Kidney (tissue), 14 donors: ENCODE measurements around the gene LARP1. TPM values are rescaled to one million over a fixed set of nuclear protein-coding genes. Genes with fewer than 3 reads are reported as not detected.

Source experiments
- DNase-seq, 5 donors: peaks; one replicate each; pipeline ENCODE4 v3.0.0-alpha.2; 2013 to 2020
- FAIRE-seq: peaks from 2 replicates; lab custom pipeline; 2012; peaks lifted over from hg19 to GRCh38; lab: Jason Lieb, UNC
- H3K27ac ChIP-seq, 2 donors: one replicate each; pipeline ENCODE4 v1.7.0; 2013; ENCODE audit warnings: low read depth in 2 of 2, low read length in 2 of 2, inconsistent platforms in 1 of 2
- H3K27me3 ChIP-seq: one replicate; pipeline ENCODE4 v1.7.1; 2013; ENCODE audit warnings: low read length, inconsistent platforms; ENCODE audit not compliant: control insufficient read depth, insufficient read depth
- H3K36me3 ChIP-seq, 3 donors: one replicate each; pipeline versions ENCODE4 v1.7.0 to v1.7.1; 2013; ENCODE audit warnings: low read length in 3 of 3, control low read depth in 1 of 3, inconsistent platforms in 1 of 3; ENCODE audit not compliant: insufficient read depth in 3 of 3, control insufficient read depth in 2 of 3
- H3K4me1 ChIP-seq, 3 donors: one replicate each; pipeline versions ENCODE4 v1.7.0 to v1.7.1; 2013; ENCODE audit warnings: low read length in 3 of 3, inconsistent platforms in 1 of 3, low read depth in 1 of 3; ENCODE audit not compliant: control insufficient read depth in 2 of 3, insufficient read depth in 2 of 3
- H3K4me3 ChIP-seq, 3 donors: one replicate each; pipeline versions ENCODE4 v1.7.0 to v1.8.1; 2013; ENCODE audit warnings: low read length in 3 of 3, control low read depth in 1 of 3, inconsistent platforms in 1 of 3
- H3K9ac ChIP-seq, 3 donors: one replicate each; pipeline versions ENCODE4 v1.7.0 to v1.7.1; 2013; ENCODE audit warnings: low read length in 3 of 3, control low read depth in 1 of 3, inconsistent platforms in 1 of 3
- H3K9me3 ChIP-seq, 3 donors: one replicate each; pipeline versions ENCODE4 v1.7.0 to v1.7.1; 2013; ENCODE audit warnings: low read length in 3 of 3, control low read depth in 1 of 3, inconsistent platforms in 1 of 3; ENCODE audit not compliant: control insufficient read depth in 2 of 3, insufficient read depth in 1 of 3
- intact Hi-C: fragments of 100-400 bp; cut with DNase I; formaldehyde crosslinking; loops from one replicate; pipeline ENCODE4 v1.11.1; 2022
- polyA plus RNA-seq: library from polyadenylated mRNA; stranded (reverse); fragments of 350-450 nt; fragmentation: Illumina TruSeq; extraction: RNeasy Lipid Tissue Mini Kit (QIAGEN cat#74804); gene quantifications from one replicate; pipeline ENCODE4 v1.2.3, GENCODE V29; 2014; ENCODE audit warnings: low read depth, low replicate concordance; ENCODE audit not compliant: insufficient read depth
- total RNA-seq: library from RNA; stranded (reverse); fragmentation: NEBNext Ultra II Directional; extraction: Animal tissue kit (Norgen Biotek cat#: 25700); gene quantifications from one replicate; pipeline ENCODE4 v1.2.1, GENCODE V29; 2021
- TF ChIP-seq, protein P1 (sequence below): IDR thresholded peaks from 3 replicates; pipeline ENCODE4 v1.5.1; 2012; ENCODE audit warnings: mild to moderate bottlenecking, moderate library complexity, borderline replicate concordance; ENCODE audit not compliant: insufficient read depth; ENCODE audit errors: extremely low read depth
- donor health status: control.
- donor health status: control.
- donor health status: control.
- donor health status: control.
- donor health status: control.
- donor health status: DM: yes; HTN: yes; CAD: no.
- donor health status: Normal renal cell carcinoma (clear cell type).

Gene LARP1
- total and polyA plus RNA-seq, 2 donors from 2014 or later = 25.2 to 155 TPM

DNA sequence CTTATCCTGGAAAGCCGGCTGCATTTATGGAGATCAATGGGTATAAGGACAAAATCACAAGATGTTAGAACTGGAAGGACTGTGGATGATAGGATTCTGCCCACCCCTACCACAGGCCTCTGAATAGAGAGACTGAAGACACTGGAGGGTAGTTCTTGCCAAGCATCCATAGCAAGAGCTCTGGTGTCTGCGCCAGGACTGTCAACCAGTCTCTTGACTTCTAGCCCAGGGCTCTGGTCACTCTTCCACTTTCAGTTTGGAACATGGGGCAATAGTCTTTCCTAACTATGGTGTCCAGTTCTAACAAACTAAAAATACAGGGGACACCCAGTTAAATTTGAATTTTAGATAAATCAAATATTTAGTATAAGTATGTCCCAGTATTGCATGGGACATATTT is 23.4 kb downstream of the LARP1 start:
- FAIRE-seq = no peak
- Histone ChIP-seq H3K4me1 (peaks cover 0 to 27% (median 27%) of the 10 kb centered on the region in 3 donors), H3K27me3 (no peaks in the 10 kb centered on the region)

GRCh38 chr5:154779105-154779504 is 23.9 kb downstream of the LARP1 start:
- H3K27me3 ChIP-seq = no peaks in the 10 kb centered on the region
- DNase-seq (no peak), FAIRE-seq (no peak)
- no peak overlapping the region for H3K27ac ChIP-seq
- no peaks in the 10 kb centered on the region for H3K36me3 ChIP-seq
- no peaks in the 10 kb centered on the region for H3K9me3 ChIP-seq
- TF ChIP-seq, protein P1, sequence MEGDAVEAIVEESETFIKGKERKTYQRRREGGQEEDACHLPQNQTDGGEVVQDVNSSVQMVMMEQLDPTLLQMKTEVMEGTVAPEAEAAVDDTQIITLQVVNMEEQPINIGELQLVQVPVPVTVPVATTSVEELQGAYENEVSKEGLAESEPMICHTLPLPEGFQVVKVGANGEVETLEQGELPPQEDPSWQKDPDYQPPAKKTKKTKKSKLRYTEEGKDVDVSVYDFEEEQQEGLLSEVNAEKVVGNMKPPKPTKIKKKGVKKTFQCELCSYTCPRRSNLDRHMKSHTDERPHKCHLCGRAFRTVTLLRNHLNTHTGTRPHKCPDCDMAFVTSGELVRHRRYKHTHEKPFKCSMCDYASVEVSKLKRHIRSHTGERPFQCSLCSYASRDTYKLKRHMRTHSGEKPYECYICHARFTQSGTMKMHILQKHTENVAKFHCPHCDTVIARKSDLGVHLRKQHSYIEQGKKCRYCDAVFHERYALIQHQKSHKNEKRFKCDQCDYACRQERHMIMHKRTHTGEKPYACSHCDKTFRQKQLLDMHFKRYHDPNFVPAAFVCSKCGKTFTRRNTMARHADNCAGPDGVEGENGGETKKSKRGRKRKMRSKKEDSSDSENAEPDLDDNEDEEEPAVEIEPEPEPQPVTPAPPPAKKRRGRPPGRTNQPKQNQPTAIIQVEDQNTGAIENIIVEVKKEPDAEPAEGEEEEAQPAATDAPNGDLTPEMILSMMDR = no peak
- intact Hi-C loops = no loop called here
- no peak overlapping the region for H3K4me3 ChIP-seq
- H3K9ac ChIP-seq = no peak overlapping the region
- H3K4me1 ChIP-seq = peaks cover 0 to 31% (median 27%) of the 10 kb centered on the region in 3 donors

More for the DNA sequence above, 23.4 kb downstream of the LARP1 start:
- DNase-seq = no peak
- no peak overlapping the region for H3K4me3 ChIP-seq
- TF ChIP-seq, protein P1 = no peak
- intact Hi-C loops = no loop called here
- H3K9ac ChIP-seq = no peak overlapping the region
- no peak overlapping the region for H3K27ac ChIP-seq
- no peaks in the 10 kb centered on the region for H3K36me3 ChIP-seq
- H3K9me3 ChIP-seq = no peaks in the 10 kb centered on the region

DNA sequence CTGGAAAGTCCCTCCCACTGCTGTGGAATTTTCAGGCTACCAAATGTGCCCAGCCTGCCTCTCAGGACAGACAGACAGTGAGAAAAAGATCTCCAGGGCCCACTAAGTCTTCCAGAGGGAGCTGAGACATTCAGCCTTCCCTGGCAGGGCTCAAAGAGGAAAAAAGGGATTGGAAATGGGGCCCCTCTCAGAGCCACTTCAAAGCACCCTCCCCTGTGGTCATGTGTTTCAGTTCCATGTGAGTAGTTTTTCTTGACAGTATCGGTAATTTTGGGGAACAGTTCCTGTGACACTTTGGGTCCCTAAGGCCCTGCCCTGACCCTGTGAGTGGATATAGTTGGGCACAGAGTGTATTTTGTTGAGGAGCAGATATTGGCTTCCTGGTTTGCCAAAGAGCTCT is 25.0 kb downstream of the LARP1 start:
- DNase-seq (no peak), FAIRE-seq (no peak)
- no peaks in the 10 kb centered on the region for H3K36me3 ChIP-seq
- TF ChIP-seq, protein P1 = no peak
- H3K9me3 ChIP-seq = no peaks in the 10 kb centered on the region
- no peak overlapping the region for H3K4me3 ChIP-seq
- H3K4me1 ChIP-seq = peaks cover 0 to 32% (median 27%) of the 10 kb centered on the region in 3 donors
- H3K27me3 ChIP-seq = no peaks in the 10 kb centered on the region
- intact Hi-C loops = no loop called here
- no peak overlapping the region for H3K9ac ChIP-seq
- no peak overlapping the region for H3K27ac ChIP-seq

GRCh38 chr5:154782326-154782725 is 27.1 kb downstream of the LARP1 start:
- no peak overlapping the region for H3K27ac ChIP-seq
- FAIRE-seq (no peak), DNase-seq (no peak)
- intact Hi-C loops = no loop called here
- H3K4me1 ChIP-seq = peaks cover 0 to 35% (median 25%) of the 10 kb centered on the region in 3 donors
- no peak overlapping the region for H3K9ac ChIP-seq
- no peak overlapping the region for H3K4me3 ChIP-seq
- no peaks in the 10 kb centered on the region for H3K36me3 ChIP-seq
- TF ChIP-seq, protein P1 = no peak
- H3K27me3 ChIP-seq = no peaks in the 10 kb centered on the region
- no peaks in the 10 kb centered on the region for H3K9me3 ChIP-seq
